Right renal pelvis (tissue), 4 donors: ENCODE results near the gene DIAPH3. TPM values are rescaled to one million over a fixed set of nuclear protein-coding genes. Genes with fewer than 3 reads are reported as not detected.
A peak's percentile ranks its signal among the peaks of the same experiment; 100 is the strongest.

Experiments
- DNase-seq, 4 donors: peaks; one replicate each; pipeline ENCODE4 v3.0.0-alpha.2; 2013; ENCODE audit warnings: low read depth in 4 of 4, low spot score in 3 of 4, missing footprints in 1 of 4
- polyA plus RNA-seq, 4 donors: library from polyadenylated mRNA; unstranded; fragments of 120-200 nt; gene quantifications; one replicate each; pipeline ENCODE4 v1.2.1, GENCODE V29; 2013; ENCODE audit not compliant: insufficient read length in 4 of 4

The DIAPH3 gene
- polyA plus RNA-seq, 4 donors: 11.9 to 14.5 (median 12.7) TPM

DNA sequence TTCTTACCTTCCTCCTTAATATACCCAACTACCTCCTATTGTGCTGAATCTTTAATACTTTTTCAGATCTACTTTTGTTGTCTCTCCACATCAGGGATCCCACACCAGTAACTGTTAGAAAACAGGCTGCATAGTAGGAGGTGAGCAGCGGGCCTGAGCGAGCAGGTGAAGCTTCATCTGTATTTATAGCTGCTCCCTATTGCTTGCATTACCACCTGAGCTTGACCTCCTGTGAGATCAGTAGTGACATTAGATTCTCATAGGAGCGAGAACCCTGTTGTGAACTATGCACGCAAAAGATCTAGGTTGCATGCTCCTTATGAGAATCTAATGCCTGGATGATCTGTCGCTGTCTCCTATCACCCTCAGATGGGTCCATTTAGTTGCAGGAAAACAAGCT is 279.8 kb downstream of the DIAPH3 start:
- DNase-seq: no peak

DNA sequence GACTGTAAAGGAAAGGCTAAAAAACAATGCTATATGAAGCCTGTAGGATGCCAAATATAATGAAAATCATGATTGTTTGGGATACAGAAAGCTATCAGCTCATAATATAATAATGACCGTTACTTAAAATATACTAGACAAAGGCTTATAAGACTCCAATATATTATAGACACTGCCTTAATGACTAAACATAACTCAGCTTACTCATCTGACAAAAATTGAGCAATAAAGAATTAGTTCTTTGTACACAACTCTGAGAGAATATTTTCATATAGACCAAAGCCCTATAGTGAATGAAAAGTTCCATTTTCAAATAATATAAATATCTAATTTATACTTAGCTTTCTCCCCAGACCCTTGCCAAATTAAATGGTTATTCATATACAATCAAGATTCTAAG is 283.3 kb downstream of the DIAPH3 start:
- no peak for DNase-seq

DNA sequence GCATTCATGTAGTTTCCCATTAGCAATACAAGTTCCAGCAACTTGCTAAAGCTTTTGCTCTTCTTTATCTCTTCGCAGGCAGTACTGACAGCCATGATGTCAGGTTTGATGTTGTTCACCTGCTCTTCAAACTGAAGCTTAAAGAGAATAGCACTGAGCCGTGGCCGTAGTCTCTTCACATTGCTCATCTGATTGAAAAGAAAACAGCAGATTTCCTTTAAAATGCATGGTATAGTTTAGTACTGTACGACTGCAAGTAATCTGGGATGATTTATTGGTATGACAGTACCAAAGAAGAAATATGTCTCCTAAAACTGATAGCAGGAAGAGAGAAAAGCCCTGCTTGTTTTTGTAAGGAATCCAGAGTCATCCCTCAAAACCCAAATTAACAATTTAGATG is 284.4 kb downstream of the DIAPH3 start:
- DNase-seq: peak in 1 of 4 donors; percentile 8

DNA sequence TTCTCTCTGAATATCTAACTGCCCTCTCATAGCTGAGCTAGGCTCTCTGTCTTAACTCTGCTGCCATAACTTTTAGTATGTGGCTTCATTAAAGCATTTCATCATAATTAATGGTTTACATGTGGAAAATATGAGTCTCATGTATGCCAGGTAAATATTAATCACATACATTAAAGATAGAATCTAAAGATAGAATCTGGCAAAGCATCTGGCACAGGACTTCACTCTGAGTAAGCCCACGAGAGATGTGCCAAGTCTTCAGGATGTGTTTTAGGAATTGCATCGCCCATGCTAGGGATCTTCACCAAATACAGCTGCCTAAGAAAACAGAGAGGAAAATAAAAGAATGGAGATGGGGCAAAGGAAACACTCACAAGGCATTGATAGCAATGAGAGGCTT is 285.8 kb downstream of the DIAPH3 start:
- no peak for DNase-seq

DNA sequence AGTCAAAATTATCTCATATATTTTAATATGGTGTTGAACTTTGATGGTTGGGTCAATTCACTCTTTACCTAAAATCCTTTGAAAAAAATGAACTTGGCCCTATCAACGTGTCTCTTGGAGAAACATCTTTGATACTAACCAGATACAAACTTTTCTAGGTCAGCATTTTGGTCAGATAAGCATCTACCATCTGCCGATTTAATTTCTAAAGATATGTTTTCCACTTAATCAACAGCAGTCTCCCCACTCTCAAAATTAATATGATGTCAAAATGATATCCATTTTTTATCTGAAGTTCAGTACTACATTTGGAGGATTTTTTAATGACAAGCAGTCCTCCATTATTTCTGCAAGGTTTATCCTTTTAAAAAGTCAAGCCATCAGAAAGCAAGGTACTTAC is 288.8 kb downstream of the DIAPH3 start:
- DNase-seq: no peak

DNA sequence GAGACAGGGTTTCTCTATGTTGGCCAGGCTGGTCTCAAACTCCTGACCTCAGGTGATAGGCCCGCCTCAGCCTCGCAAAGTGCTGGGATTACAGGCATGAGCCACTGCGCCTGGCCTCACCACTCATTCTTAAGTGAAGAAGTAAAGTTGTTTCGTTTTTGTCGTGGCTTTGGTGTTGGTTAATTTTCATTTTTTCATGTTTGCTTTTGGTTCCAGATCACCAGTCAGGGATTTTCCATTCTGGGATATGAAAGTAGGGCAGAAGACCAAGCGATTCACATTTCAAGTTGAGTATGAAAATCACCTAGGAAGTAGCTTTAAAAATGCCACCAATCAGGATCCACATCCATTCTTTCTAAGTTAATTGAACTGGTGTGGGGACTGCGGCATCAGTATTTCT is 289.9 kb downstream of the DIAPH3 start:
- DNase-seq: no peak

DNA sequence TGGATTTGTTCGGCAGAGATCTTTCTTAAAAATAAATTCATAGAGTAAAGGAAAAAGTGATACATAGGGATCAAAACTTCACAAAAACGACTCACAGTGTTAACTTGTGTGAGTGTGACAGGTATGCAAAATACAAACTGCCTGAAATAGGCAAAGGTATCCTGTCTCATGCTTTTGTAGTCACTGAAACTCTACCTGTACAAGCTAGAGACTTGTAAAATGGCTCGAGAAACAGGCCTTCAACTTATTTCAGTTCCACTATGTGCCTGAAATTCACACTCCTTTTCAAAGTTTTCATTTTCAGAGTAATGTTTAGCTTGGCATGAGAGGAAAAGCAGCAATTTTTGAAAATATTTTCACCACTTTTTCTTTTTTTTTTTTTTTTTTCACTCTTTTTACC is 290.4 kb downstream of the DIAPH3 start:
- no peak for DNase-seq

DNA sequence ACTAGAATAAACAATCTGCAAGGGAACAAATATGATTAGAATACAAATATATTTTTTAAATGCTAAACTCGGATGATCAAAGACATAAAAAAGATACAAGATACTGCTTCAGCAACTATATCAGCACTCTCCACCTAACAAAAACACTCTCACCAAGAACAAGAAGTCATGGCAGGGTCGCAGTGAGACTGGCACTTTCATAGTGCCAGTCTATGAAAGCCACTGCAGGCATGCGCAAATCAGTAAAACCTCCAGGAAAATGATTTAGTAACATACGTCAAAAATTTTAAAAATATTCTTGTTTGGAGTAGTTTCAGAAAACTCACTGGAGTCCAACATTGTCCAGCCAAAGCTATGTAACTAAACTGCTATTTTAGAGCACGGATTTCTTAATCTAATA is 295.9 kb downstream of the DIAPH3 start:
- DNase-seq: no peak

DNA sequence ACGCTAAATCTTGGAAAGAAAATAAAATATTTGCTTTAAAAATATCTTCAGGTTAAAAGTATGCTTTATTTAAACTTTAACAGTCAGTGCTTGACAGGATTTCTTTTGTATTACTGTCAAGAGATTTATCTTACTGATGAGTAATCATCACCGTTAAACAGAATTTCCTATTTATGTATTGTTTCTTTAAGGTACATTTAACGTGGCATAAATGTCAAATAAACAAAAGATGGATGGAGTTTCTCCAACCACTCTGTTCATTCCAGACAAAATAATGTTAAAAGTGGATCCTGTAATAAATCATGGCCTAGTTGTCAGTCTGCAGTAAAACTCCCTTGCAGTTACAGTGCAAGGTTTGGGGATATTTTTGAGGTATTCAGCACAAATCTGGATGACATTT is 298.3 kb downstream of the DIAPH3 start:
- no peak for DNase-seq

DNA sequence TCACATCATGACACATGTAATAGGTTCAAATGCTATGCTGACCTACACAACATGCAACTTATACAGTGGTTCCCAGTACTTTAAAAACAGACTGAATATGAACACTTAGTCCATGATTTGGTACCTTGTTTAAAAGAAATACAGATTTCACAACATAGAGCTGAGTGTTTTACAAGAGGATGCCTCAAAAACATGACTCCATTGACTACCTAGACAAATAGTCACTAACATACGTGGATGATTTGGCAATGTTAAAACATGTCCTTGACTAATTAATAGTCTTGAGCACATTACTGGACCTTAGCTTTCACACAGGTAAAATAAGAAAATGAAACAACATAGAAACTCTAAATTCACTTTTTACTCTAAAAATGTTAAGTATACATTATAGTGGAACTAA is 300.1 kb downstream of the DIAPH3 start:
- no peak for DNase-seq

DNA sequence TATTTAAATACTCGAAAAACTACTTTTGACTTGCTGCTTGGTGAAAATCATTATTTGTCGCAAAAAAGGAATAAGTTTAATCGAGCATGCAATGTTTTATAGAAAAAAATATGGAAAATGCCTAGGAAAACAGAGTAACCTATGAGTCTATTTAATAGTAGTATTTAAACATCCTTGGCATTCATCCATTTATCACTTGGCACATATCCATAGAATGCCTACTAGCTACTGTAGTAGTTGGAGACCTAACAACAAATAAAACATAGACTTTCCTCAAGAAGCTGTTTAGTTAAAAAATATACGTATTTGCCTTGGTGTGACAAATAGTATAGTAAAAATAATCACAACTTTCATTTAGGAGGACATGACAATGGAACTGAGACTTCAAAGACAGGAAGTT is 302.1 kb downstream of the DIAPH3 start:
- DNase-seq: no peak

DNA sequence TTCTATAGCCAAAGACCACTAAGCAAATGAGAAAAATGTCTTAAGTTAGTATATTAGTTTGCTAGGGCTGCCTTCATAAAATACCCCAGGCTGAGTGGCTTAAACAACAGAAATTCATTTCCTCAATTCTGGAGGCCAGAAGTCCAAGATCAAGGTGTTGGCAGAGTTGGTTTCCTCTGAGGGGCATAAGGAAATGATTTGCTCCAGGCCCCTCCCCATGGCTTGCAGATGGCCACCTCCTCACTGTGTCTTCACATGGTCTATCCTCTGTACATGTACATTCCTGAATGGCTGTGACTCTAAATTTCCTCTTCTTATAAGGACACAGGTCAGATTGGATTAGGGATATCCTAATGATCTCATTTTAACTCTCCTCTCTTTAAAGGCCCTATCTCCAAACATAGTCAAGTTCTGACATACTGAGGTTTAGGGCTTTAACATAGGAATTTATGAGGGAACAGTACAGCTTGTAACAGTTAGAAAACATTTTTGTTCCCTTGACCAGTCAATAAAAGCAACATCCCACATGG is 307.4 kb downstream of the DIAPH3 start:
- no peak for DNase-seq

DNA sequence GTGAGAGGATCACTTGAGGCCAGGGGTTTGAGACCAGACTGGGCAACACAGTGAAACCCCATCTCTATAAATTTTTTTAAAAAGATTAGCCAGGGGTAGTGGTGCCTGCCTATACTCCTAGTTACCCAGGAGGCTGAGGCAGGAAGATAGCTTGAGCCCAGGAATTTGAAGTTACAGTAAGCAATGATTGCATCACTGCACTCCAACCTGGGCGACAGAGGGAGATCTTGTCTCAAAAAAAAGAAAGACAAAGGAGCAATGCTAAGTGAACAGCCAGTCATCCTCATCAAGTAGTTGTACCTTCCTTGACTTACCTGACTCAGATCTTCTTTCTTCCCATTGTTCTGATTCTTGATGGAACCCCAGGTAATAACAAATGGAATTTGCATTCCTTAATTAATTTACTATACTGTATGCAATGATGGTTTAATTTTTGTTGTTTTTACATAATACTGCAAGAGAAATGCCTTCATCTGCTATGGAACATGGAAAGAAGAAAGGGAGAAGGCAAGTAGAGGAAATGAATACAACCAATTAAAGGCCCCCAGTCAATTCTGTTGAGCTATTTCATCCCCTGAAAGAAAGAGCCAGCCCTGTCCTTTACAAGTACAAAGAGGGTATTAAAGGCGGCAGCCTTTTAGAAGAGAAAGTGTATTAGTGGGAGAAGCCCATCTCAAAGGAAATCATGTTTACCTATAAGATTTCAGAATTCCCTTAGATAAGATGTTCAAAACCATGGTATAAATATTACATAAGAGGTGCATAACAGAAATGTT is 316.7 kb downstream of the DIAPH3 start:
- DNase-seq: no peak

DNA sequence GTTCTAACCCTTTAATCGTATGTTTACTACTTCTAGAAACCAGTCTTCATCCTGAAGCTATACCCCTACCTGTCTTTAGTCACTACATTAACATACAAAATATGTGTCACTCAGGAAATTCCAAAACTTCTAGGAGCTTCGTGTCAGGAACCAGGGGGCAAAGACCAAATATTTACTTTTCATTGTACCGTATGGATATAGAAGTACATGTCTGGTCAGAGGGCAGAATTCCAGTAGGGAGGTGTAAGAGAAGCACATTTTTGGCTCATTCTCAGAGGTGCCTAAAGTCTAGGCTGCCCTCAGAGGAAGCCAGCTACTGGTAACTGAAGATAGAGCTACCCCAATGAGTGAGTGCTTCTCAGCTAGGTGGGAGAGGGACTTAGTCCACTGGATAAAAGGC is 320.7 kb downstream of the DIAPH3 start:
- DNase-seq: no peak

DNA sequence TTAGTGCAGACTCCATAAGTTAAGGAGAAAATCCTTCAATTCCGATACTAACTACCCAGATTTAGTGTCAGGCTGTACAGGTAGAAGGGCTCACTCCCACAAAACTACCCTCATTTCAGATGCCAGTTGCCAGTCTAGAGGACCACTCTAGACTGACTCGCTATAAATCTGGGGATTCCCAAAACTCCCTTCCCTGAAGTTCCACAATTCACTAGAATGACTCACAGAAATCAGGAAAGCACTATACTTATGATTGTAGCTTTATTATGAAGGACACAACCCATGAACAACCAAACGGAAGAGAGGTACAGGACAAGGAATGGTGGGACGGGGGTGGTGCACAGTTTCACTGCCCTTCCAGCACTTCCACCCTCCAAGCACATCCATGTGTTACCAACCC is 321.2 kb downstream of the DIAPH3 start:
- DNase-seq: no peak

DNA sequence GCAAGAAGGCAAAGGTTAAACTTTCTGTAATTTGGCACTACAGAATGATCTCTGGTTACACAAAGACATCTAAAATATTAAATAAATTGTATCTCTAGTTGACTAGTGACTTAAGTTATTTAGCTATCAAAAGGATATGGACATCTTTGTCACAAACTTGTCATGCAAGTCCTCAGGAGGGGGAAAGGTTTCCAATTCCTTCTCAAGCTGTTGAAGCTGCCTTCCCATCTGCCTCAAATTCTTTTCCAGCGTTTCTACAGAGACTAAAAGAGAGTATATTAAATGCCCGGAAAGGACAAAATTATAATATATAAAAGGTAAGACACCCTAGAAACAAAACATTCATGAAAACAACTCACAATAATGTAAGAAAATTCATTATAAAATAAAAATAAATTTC is 324.5 kb downstream of the DIAPH3 start:
- no peak for DNase-seq

DNA sequence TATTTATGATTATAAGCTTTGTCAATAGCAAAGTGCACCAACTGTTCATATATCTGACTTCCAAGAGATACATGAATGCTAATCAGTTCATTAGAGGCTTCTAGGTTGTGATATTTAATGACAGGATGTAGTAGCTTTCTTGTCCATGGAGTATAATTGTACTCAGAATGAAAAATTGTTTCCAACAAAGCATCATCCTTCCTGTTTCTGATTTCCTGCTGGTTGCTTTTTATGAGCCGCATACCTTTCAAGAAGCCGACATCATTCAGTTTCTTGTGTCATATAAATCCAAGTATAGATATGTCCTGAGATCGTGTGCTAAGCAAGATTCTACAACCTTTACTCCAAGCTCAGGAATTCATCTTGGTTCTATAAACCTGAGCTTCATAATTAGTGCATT is 326.6 kb downstream of the DIAPH3 start:
- DNase-seq: no peak

DNA sequence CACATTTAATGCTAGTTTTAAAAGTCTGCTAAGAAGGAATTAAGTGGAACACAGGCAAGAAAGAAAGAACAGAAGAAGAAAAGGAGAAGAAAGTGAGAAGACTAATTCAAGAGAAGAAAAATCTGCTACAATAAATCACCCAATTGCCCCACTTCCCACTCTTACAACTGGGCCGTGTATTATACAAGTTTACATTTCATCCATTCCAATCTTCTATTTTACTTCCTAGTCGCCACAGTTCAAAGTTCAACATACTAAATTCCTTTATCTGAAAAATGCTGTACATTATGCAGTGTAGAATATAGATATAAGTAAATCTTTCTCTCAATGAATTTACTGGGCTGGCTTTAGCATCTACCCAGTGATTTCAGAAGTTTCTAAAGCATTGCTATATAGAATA is 328.2 kb downstream of the DIAPH3 start:
- DNase-seq: no peak

DNA sequence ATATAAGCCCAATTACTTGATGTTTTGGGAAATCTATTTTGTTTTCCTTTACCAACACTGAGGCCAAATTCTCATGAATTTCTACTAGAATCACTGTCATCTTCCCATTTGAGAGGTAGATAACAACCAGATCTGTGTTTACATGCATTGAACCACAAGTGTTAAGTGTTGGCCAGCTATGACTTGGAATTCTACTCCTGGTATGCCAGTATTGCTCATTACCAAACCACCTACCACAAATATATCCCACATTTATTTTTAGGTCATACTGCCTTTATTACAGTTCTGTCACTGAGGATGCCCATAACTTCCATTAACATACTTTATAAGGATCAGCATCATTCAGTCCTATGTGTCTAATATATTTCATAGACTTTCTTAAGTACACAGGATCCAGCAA is 328.9 kb downstream of the DIAPH3 start:
- DNase-seq: no peak

DNA sequence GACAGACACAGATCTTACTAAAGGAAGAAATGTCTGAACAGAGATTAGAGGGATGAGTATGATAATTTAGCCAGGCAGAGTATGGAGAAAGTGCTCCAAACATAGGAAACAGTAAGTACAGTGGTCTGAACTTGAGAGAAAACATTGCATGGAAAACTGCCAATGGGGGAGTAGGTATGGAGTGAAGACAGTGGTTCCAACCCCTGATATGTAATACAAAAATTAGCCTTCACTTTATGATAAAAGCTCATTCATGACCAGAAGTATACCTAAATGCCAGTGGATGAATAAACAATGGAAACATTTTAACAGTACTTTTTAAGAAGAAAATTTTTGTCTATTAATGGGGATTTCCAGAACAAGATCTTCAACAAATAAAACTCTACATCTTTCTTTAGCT is 334.0 kb downstream of the DIAPH3 start:
- DNase-seq: no peak

DNA sequence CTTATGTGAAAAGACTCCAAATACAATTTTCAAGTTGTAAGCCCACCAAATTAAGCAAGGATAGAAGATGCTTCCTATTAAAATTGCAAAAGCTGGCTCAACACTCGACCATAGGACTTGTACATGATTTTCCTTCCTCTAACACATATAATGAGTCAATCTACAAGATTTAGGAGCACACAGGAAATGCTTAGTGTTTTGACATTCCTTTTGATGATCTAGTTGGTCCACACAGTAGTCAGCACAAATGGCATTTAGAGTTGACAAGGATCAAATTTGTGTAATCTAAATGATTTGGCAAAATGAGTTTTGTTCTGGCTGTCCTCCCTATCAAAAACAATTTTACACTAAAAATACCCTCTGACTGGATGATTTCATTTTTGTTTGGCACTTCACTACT is 340.2 kb downstream of the DIAPH3 start:
- no peak for DNase-seq

DNA sequence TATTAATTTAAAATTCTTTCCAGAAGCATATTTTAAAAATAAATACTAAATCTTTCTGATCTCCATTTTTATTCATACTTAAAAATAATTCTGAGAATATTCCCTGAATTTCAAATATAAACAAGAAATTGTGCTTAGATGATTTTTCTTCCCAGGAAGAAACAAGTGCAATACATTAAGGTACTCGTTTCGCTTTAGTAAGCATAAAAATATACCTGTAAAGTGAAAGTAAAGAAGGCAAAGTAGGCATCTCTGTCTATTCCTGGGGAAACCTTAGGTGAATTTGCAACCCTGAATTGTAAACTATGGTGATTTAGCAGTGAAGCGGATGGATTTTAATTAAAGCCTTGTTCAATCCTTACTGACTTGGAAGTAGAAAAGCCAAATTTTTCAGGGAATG is 354.2 kb downstream of the DIAPH3 start:
- DNase-seq: no peak

DNA sequence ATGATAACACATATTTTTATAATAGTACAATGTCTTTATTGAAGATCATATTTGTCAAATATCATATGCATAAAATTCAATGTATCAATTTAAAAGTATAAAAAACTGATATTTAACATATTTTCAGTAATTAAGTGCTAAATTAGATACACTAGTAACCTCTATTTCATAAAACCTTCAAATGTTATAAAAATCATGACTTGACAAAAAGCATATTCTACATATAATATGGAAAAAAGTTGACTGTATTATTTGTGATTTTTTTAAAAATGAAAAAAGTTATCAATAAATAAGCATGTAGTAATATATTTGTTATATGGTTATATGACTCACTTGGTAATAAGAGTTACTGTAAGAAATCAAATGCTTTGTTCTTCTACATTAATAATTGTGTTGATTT is 356.9 kb downstream of the DIAPH3 start:
- no peak for DNase-seq
